WTC11 (cell line): ENCODE measurements around the gene LMOD2. TPM values are rescaled to one million over a fixed set of nuclear protein-coding genes. Genes with fewer than 3 reads are reported as not detected.

ENCODE experiments used
- ATAC-seq: fragments of 200-7000 bp; cut with Tn5 transposase; 2 replicates; pipeline ENCODE4 v1.10.0; 2021; ENCODE audit warnings: mild to moderate bottlenecking, moderate library complexity
- CTCF ChIA-PET: fragments of 300-600 bp; sonication (Branson Sonifier 250); formaldehyde crosslinking; loops from one replicate; lab custom pipeline; 2021; ENCODE audit warnings: antibody characterized with exemption; lab: Charles Lee
- POLR2A ChIA-PET: fragments of 350-600 bp; sonication (Branson Sonifier 250); formaldehyde crosslinking; loops from one replicate; lab custom pipeline; 2021; ENCODE audit warnings: antibody characterized with exemption; lab: Charles Lee
- DNase-seq: peaks from one replicate; pipeline ENCODE4 v3.0.0; 2021; ENCODE audit warnings: low spot score
- H3K27ac Mint-ChIP-seq: 2 replicates; pipeline ENCODE4 v1.8.0; 2021; ENCODE audit warnings: mixed read lengths
- H3K27me3 Mint-ChIP-seq: 2 replicates; pipeline ENCODE4 v1.8.0; 2021; ENCODE audit warnings: low read depth, mild to moderate bottlenecking, moderate library complexity, mixed read lengths
- H3K36me3 Mint-ChIP-seq: 2 replicates; pipeline ENCODE4 v1.8.0; 2021; ENCODE audit warnings: mixed read lengths
- H3K4me1 Mint-ChIP-seq: 2 replicates; pipeline ENCODE4 v1.8.0; 2022; ENCODE audit warnings: mixed read lengths
- H3K4me3 Mint-ChIP-seq: 2 replicates; pipeline ENCODE4 v1.8.0; 2021; ENCODE audit warnings: mild to moderate bottlenecking, moderate library complexity, mixed read lengths
- H3K9me3 Mint-ChIP-seq: 2 replicates; pipeline ENCODE4 v1.8.0; 2021; ENCODE audit warnings: mixed read lengths
- CBFB ChIP-seq: sonication (generic); formaldehyde crosslinking; IDR thresholded peaks from 2 replicates; pipeline ENCODE4 v1.8.1; 2022; ENCODE audit warnings: mild to moderate bottlenecking, low read depth, missing genetic modification reagents
- CREM ChIP-seq: sonication (generic); formaldehyde crosslinking; IDR thresholded peaks from 2 replicates; pipeline ENCODE4 v1.8.1; 2022; ENCODE audit warnings: mild to moderate bottlenecking, missing genetic modification reagents, moderate library complexity
- ETV6 ChIP-seq: sonication (generic); formaldehyde crosslinking; IDR thresholded peaks from 2 replicates; pipeline ENCODE4 v1.8.1; 2022; ENCODE audit warnings: mild to moderate bottlenecking, missing genetic modification reagents
- HMGA2 ChIP-seq: fragments of 250-450 bp; sonication (Bioruptor Pico); IDR thresholded peaks from 2 replicates; pipeline ENCODE4 v1.4.0; 2021; ENCODE audit warnings: mild to moderate bottlenecking, moderate library complexity
- OVOL2 ChIP-seq: fragments of 250-450 bp; sonication (Bioruptor Pico); IDR thresholded peaks from 2 replicates; pipeline ENCODE4 v1.9.0; 2021; ENCODE audit warnings: mild to moderate bottlenecking, borderline replicate concordance
- RORB ChIP-seq: fragments of 250-450 bp; sonication (Bioruptor Pico); IDR thresholded peaks from 2 replicates; pipeline ENCODE4 v1.9.0; 2021; ENCODE audit warnings: mild to moderate bottlenecking
- SMAD3 ChIP-seq: sonication (generic); formaldehyde crosslinking; IDR thresholded peaks from 2 replicates; pipeline ENCODE4 v1.8.0; 2022; ENCODE audit warnings: missing genetic modification reagents, mild to moderate bottlenecking, borderline replicate concordance
- SOX15 ChIP-seq: fragments of 250-450 bp; sonication (Bioruptor Pico); IDR thresholded peaks from 2 replicates; pipeline ENCODE4 v1.9.0; 2021; ENCODE audit warnings: mild to moderate bottlenecking
- TCF7 ChIP-seq: sonication (generic); formaldehyde crosslinking; IDR thresholded peaks from 2 replicates; pipeline ENCODE4 v1.8.0; 2022; ENCODE audit warnings: mild to moderate bottlenecking, low read depth, missing genetic modification reagents, moderate library complexity
- ZNF671 ChIP-seq: fragments of 250-450 bp; sonication (Bioruptor Pico); IDR thresholded peaks from 2 replicates; pipeline ENCODE4 v1.8.0; 2021; ENCODE audit warnings: mild to moderate bottlenecking
- total RNA-seq: library from RNA; stranded (reverse); gene quantifications from 3 replicates; pipeline ENCODE4 v1.2.3, GENCODE V29; 2021
- TF ChIP-seq, protein P1 (sequence below): fragments of 250-450 bp; sonication (Bioruptor Pico); IDR thresholded peaks from 2 replicates; pipeline ENCODE4 v1.9.0; 2021; ENCODE audit warnings: mild to moderate bottlenecking
- TF ChIP-seq, protein P2 (sequence below): sonication (generic); formaldehyde crosslinking; IDR thresholded peaks from 2 replicates; pipeline ENCODE4 v1.8.1; 2022; ENCODE audit warnings: mild to moderate bottlenecking, missing genetic modification reagents, moderate library complexity, borderline replicate concordance
- TF ChIP-seq, protein P3 (sequence below): sonication (generic); formaldehyde crosslinking; IDR thresholded peaks from 2 replicates; pipeline ENCODE4 v1.8.1; 2022; ENCODE audit warnings: mild to moderate bottlenecking, moderate library complexity, missing genetic modification reagents
- TF ChIP-seq, protein P4 (sequence below): sonication (generic); formaldehyde crosslinking; IDR thresholded peaks from 2 replicates; pipeline ENCODE4 v1.8.0; 2023; ENCODE audit warnings: missing genetic modification reagents
- TF ChIP-seq, protein P5 (sequence below): sonication (generic); formaldehyde crosslinking; IDR thresholded peaks from 2 replicates; pipeline ENCODE4 v1.8.1; 2023; ENCODE audit warnings: mild to moderate bottlenecking, missing genetic modification reagents, borderline replicate concordance
- TF ChIP-seq, protein P6 (sequence below): sonication (generic); formaldehyde crosslinking; IDR thresholded peaks from 2 replicates; pipeline ENCODE4 v1.8.1; 2023; ENCODE audit warnings: mild to moderate bottlenecking, missing genetic modification reagents
- TF ChIP-seq, protein P7 (sequence below): sonication (generic); formaldehyde crosslinking; conservative IDR thresholded peaks from 2 replicates; pipeline ENCODE4 v1.8.1; 2022; ENCODE audit warnings: mild to moderate bottlenecking, missing genetic modification reagents

LMOD2 gene
- total RNA-seq, 1 experiment from 2014 or later: not detected

DNA sequence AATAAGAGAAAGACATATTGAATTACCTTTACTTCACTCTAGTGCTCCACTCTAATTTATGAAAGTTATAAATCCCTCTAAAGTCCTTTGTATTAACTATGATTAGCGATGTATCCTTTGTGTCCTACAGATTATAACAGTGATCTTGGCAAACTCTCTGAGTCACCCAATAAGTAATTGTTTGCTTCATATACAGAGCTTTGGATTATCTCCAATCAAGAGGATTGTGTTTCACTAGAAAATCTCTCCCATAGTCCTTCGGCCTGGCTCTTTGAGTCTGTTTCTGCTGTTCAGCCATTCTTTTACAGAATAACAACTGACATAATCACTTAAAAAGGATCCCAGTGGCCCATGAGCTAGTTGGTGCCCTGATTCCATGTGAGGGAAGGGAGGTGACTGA is 9.5 kb downstream of the LMOD2 start:
- no peak for ATAC-seq
- Mint-ChIP-seq H3K36me3 (no peaks in the 10 kb centered on the region), H3K27ac (no peak overlapping the region), H3K9me3 (peaks cover 8% of the 10 kb centered on the region; the same call in 1 of the 2 replicates), H3K4me3 (no peak overlapping the region), H3K4me1 (peaks cover 30% of the 10 kb centered on the region), H3K27me3 (no peaks in the 10 kb centered on the region)
- no peak for DNase-seq
- TF ChIP-seq OVOL2 (no peak), HMGA2 (CRISPR knock-in tag) (no peak)
- POLR2A ChIA-PET: no interaction called here
- CTCF ChIA-PET: no interaction called here

DNA sequence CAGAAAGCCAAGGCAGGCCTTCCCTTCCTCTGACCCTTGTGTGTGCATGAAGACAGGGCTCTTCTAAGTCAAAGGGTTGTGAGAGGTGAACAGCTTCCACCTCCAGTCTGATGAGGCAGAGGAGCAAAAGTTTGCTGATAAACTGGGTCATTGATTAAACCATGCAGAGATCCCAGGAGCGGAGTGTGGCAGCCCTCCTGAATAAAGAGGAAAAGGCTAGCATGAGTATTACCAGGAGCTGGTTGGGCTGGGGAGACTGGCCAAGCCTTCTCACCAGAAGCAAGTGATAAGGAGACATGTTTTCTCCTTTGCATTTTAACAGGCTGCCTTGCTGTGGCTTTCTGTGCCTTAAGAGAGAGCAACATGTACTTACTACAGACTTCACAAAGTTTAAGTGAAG is 10.2 kb downstream of the LMOD2 start:
- Mint-ChIP-seq H3K36me3 (no peaks in the 10 kb centered on the region), H3K9me3 (peaks cover 8% of the 10 kb centered on the region; the same call in 1 of the 2 replicates), H3K4me3 (no peak overlapping the region), H3K27ac (no peak overlapping the region), H3K27me3 (no peaks in the 10 kb centered on the region), H3K4me1 (peaks cover 26% of the 10 kb centered on the region)
- ATAC-seq (no peak; the same call in 1 of the 2 replicates), DNase-seq (no peak)
- CTCF ChIA-PET: interaction anchor here (1.0 to 1.1 kb wide), 2 partner anchors 17 to 36 kb away, joined by 4 read pairs; no protein-coding TSS in a partner anchor
- TF ChIP-seq, protein P1, sequence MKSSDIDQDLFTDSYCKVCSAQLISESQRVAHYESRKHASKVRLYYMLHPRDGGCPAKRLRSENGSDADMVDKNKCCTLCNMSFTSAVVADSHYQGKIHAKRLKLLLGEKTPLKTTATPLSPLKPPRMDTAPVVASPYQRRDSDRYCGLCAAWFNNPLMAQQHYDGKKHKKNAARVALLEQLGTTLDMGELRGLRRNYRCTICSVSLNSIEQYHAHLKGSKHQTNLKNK (CRISPR knock-in tag): no peak
- TF ChIP-seq, protein P2, sequence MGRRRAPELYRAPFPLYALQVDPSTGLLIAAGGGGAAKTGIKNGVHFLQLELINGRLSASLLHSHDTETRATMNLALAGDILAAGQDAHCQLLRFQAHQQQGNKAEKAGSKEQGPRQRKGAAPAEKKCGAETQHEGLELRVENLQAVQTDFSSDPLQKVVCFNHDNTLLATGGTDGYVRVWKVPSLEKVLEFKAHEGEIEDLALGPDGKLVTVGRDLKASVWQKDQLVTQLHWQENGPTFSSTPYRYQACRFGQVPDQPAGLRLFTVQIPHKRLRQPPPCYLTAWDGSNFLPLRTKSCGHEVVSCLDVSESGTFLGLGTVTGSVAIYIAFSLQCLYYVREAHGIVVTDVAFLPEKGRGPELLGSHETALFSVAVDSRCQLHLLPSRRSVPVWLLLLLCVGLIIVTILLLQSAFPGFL (CRISPR knock-in tag): no peak
- POLR2A ChIA-PET: no interaction called here

DNA sequence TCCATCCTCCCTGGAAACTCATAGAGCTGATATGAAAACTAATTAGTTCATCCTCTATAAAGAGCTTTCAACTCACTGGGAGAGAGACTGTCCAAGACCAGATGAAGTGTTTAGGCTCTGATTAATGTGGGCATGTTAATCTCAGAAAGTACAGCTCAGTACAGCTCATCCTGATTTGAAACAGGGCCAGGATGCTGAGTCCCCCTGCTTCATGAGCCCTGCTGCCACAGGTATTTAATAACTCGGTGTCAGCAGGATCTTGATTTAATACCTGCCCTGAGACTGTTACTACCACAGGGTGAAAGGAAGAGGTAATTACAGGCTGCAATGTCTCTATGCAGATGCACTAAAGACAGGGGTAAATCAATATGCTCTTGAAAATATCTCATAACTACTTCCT is 10.8 kb downstream of the LMOD2 start:
- peaks cover 21% of the 10 kb centered on the region for H3K4me1 Mint-ChIP-seq
- ChIA-PET CTCF (interaction anchor here (1.0 to 1.1 kb wide), 2 partner anchors 16 to 35 kb away, joined by 4 read pairs; no protein-coding TSS in a partner anchor), POLR2A (interaction anchor here (0.7 kb wide), 1 partner anchor 450 kb away, joined by 3 read pairs; no protein-coding TSS in a partner anchor)
- no peaks in the 10 kb centered on the region for H3K36me3 Mint-ChIP-seq
- ATAC-seq (no peak), DNase-seq (no peak)
- H3K27me3 Mint-ChIP-seq: no peaks in the 10 kb centered on the region
- TF ChIP-seq, protein P3, sequence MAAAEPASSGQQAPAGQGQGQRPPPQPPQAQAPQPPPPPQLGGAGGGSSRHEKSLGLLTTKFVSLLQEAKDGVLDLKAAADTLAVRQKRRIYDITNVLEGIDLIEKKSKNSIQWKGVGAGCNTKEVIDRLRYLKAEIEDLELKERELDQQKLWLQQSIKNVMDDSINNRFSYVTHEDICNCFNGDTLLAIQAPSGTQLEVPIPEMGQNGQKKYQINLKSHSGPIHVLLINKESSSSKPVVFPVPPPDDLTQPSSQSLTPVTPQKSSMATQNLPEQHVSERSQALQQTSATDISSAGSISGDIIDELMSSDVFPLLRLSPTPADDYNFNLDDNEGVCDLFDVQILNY (CRISPR knock-in tag): no peak
- TF ChIP-seq, protein P4, sequence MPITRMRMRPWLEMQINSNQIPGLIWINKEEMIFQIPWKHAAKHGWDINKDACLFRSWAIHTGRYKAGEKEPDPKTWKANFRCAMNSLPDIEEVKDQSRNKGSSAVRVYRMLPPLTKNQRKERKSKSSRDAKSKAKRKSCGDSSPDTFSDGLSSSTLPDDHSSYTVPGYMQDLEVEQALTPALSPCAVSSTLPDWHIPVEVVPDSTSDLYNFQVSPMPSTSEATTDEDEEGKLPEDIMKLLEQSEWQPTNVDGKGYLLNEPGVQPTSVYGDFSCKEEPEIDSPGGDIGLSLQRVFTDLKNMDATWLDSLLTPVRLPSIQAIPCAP (CRISPR knock-in tag): no peak
- no peak for TF ChIP-seq ETV6
- TF ChIP-seq ZNF671 (CRISPR knock-in tag): no peak
- TF ChIP-seq, protein P5, sequence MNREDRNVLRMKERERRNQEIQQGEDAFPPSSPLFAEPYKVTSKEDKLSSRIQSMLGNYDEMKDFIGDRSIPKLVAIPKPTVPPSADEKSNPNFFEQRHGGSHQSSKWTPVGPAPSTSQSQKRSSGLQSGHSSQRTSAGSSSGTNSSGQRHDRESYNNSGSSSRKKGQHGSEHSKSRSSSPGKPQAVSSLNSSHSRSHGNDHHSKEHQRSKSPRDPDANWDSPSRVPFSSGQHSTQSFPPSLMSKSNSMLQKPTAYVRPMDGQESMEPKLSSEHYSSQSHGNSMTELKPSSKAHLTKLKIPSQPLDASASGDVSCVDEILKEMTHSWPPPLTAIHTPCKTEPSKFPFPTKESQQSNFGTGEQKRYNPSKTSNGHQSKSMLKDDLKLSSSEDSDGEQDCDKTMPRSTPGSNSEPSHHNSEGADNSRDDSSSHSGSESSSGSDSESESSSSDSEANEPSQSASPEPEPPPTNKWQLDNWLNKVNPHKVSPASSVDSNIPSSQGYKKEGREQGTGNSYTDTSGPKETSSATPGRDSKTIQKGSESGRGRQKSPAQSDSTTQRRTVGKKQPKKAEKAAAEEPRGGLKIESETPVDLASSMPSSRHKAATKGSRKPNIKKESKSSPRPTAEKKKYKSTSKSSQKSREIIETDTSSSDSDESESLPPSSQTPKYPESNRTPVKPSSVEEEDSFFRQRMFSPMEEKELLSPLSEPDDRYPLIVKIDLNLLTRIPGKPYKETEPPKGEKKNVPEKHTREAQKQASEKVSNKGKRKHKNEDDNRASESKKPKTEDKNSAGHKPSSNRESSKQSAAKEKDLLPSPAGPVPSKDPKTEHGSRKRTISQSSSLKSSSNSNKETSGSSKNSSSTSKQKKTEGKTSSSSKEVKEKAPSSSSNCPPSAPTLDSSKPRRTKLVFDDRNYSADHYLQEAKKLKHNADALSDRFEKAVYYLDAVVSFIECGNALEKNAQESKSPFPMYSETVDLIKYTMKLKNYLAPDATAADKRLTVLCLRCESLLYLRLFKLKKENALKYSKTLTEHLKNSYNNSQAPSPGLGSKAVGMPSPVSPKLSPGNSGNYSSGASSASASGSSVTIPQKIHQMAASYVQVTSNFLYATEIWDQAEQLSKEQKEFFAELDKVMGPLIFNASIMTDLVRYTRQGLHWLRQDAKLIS (CRISPR knock-in tag): no peak
- no peak for TF ChIP-seq CREM (CRISPR knock-in tag)
- TF ChIP-seq CBFB (CRISPR knock-in tag): no peak
- TF ChIP-seq, protein P6, sequence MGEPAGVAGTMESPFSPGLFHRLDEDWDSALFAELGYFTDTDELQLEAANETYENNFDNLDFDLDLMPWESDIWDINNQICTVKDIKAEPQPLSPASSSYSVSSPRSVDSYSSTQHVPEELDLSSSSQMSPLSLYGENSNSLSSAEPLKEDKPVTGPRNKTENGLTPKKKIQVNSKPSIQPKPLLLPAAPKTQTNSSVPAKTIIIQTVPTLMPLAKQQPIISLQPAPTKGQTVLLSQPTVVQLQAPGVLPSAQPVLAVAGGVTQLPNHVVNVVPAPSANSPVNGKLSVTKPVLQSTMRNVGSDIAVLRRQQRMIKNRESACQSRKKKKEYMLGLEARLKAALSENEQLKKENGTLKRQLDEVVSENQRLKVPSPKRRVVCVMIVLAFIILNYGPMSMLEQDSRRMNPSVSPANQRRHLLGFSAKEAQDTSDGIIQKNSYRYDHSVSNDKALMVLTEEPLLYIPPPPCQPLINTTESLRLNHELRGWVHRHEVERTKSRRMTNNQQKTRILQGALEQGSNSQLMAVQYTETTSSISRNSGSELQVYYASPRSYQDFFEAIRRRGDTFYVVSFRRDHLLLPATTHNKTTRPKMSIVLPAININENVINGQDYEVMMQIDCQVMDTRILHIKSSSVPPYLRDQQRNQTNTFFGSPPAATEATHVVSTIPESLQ (CRISPR knock-in tag): no peak
- TF ChIP-seq TCF7: no peak
- no peak for TF ChIP-seq SMAD3 (CRISPR knock-in tag)
- TF ChIP-seq, protein P7, sequence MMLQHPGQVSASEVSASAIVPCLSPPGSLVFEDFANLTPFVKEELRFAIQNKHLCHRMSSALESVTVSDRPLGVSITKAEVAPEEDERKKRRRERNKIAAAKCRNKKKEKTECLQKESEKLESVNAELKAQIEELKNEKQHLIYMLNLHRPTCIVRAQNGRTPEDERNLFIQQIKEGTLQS (CRISPR knock-in tag): no peak
- no peak for TF ChIP-seq SOX15 (CRISPR knock-in tag)
- TF ChIP-seq RORB: no peak
- H3K4me3 Mint-ChIP-seq: no peak overlapping the region
- peaks cover 8% of the 10 kb centered on the region; the same call in 1 of the 2 replicates for H3K9me3 Mint-ChIP-seq
- H3K27ac Mint-ChIP-seq: no peak overlapping the region
